Parathyroid adenoma (tissue), 2 donors: ENCODE results near the gene SERPINE1.
"Not testable (repeated sequence)": the region's sequence is repeated elsewhere in the genome, so short reads cannot be mapped to it uniquely, and the experiment has no call there.

Experiments used
- H2AFZ ChIP-seq: fragments of 300-600 bp; sonication (generic); one replicate; pipeline ENCODE4 v1.7.0; 2017; ENCODE audit warnings: antibody characterized with exemption, mild to moderate bottlenecking
- H3K27ac ChIP-seq: fragments of 300-600 bp; sonication (generic); one replicate; pipeline ENCODE4 v1.7.0; 2017
- H3K27me3 ChIP-seq: fragments of 300-600 bp; sonication (generic); one replicate; pipeline ENCODE4 v1.7.0; 2017; ENCODE audit warnings: low read length; ENCODE audit not compliant: control insufficient read depth, insufficient read depth
- H3K36me3 ChIP-seq: fragments of 300-600 bp; sonication (generic); one replicate; pipeline ENCODE4 v1.7.0; 2017; ENCODE audit warnings: low read length; ENCODE audit not compliant: control insufficient read depth, insufficient read depth
- H3K4me1 ChIP-seq: fragments of 300-600 bp; sonication (generic); one replicate; pipeline ENCODE4 v1.7.0; 2017; ENCODE audit warnings: control low read depth
- H3K4me2 ChIP-seq: fragments of 300-600 bp; sonication (generic); one replicate; pipeline ENCODE4 v1.7.0; 2017; ENCODE audit warnings: low read length
- H3K4me3 ChIP-seq: fragments of 300-600 bp; sonication (generic); one replicate; pipeline ENCODE4 v1.7.0; 2017; ENCODE audit warnings: low read depth, low read length
- H3K79me2 ChIP-seq: fragments of 300-600 bp; sonication (generic); one replicate; pipeline ENCODE4 v1.7.0; 2017; ENCODE audit warnings: control low read depth
- H3K9ac ChIP-seq: fragments of 300-600 bp; sonication (generic); one replicate; pipeline ENCODE4 v1.7.0; 2017; ENCODE audit warnings: mild to moderate bottlenecking
- H3K9me3 ChIP-seq: fragments of 300-600 bp; sonication (generic); one replicate; pipeline ENCODE4 v1.7.0; 2017; ENCODE audit warnings: low read length; ENCODE audit not compliant: control insufficient read depth
- CTCF ChIP-seq: fragments of 300-600 bp; sonication (generic); IDR thresholded peaks from one replicate; pipeline ENCODE4 v1.7.0; 2017; ENCODE audit warnings: antibody characterized with exemption, mild to moderate bottlenecking
- donor health status: primary hyperparathyroidism.

The SERPINE1 gene

GRCh38 chr7:101112233-101112632 is 14.7 kb upstream of the SERPINE1 start:
- H3K4me3 ChIP-seq = no peak overlapping the region
- no peak overlapping the region for H2AFZ ChIP-seq
- H3K9ac ChIP-seq = no peak overlapping the region
- TF ChIP-seq CTCF = no peak
- no peaks in the 10 kb centered on the region for H3K9me3 ChIP-seq
- H3K27ac ChIP-seq = peak overlapping the region; percentile 6
- H3K4me2 ChIP-seq = no peak overlapping the region
- no peaks in the 10 kb centered on the region for H3K79me2 ChIP-seq
- H3K36me3 ChIP-seq = no peaks in the 10 kb centered on the region
- no peaks in the 10 kb centered on the region for H3K4me1 ChIP-seq
- no peaks in the 10 kb centered on the region for H3K27me3 ChIP-seq

GRCh38 chr7:101113140-101113539 is 13.8 kb upstream of the SERPINE1 start:
- H3K4me2 ChIP-seq, H3K27ac ChIP-seq, H3K4me1 ChIP-seq, H3K79me2 ChIP-seq, H3K4me3 ChIP-seq, H3K9ac ChIP-seq, H2AFZ ChIP-seq, H3K27me3 ChIP-seq, H3K9me3 ChIP-seq, H3K36me3 ChIP-seq: not testable (repeated sequence)

GRCh38 chr7:101113836-101114235 is 13.1 kb upstream of the SERPINE1 start:
- H3K27ac ChIP-seq = no peak overlapping the region
- no peak overlapping the region for H3K4me3 ChIP-seq
- no peaks in the 10 kb centered on the region for H3K27me3 ChIP-seq
- no peaks in the 10 kb centered on the region for H3K9me3 ChIP-seq
- H3K4me2 ChIP-seq = no peak overlapping the region
- TF ChIP-seq CTCF = no peak
- no peaks in the 10 kb centered on the region for H3K36me3 ChIP-seq
- no peak overlapping the region for H2AFZ ChIP-seq
- H3K9ac ChIP-seq = no peak overlapping the region
- no peaks in the 10 kb centered on the region for H3K4me1 ChIP-seq
- no peaks in the 10 kb centered on the region for H3K79me2 ChIP-seq

GRCh38 chr7:101114492-101114891 is 12.4 kb upstream of the SERPINE1 start:
- TF ChIP-seq CTCF = no peak
- no peaks in the 10 kb centered on the region for H3K79me2 ChIP-seq
- no peak overlapping the region for H3K9ac ChIP-seq
- H3K4me2 ChIP-seq = no peak overlapping the region
- H3K4me3 ChIP-seq = no peak overlapping the region
- H2AFZ ChIP-seq = no peak overlapping the region
- no peaks in the 10 kb centered on the region for H3K27me3 ChIP-seq
- no peaks in the 10 kb centered on the region for H3K4me1 ChIP-seq
- H3K27ac ChIP-seq = no peak overlapping the region
- no peaks in the 10 kb centered on the region for H3K36me3 ChIP-seq
- H3K9me3 ChIP-seq = no peaks in the 10 kb centered on the region

GRCh38 chr7:101115215-101115614 is 11.7 kb upstream of the SERPINE1 start:
- no peak overlapping the region for H3K27ac ChIP-seq
- TF ChIP-seq CTCF = no peak

More at GRCh38 chr7:101115215-101115614, 11.7 kb upstream of the SERPINE1 start:
- no peaks in the 10 kb centered on the region for H3K79me2 ChIP-seq
- no peaks in the 10 kb centered on the region for H3K4me1 ChIP-seq
- no peaks in the 10 kb centered on the region for H3K9me3 ChIP-seq
- H2AFZ ChIP-seq = no peak overlapping the region
- H3K9ac ChIP-seq = no peak overlapping the region
- H3K4me3 ChIP-seq = no peak overlapping the region
- no peaks in the 10 kb centered on the region for H3K27me3 ChIP-seq
- H3K36me3 ChIP-seq = no peaks in the 10 kb centered on the region
- H3K4me2 ChIP-seq = no peak overlapping the region
